HEK293 (cell line): ENCODE results near the gene RUFY1.

Source experiments
- CTCF ChIA-PET: fragments of 350-600 bp; formaldehyde crosslinking; extraction: SDS; loops from one replicate; lab custom pipeline; 2021; ENCODE audit warnings: antibody characterized with exemption; lab: Yijun Ruan, JAX
- POLR2A ChIA-PET: fragments of 300-600 bp; formaldehyde crosslinking; extraction: SDS; loops from one replicate; lab custom pipeline; 2020; ENCODE audit warnings: antibody characterized with exemption, inconsistent platforms; lab: Yijun Ruan, JAX
- H3K27ac ChIP-seq: fragments of 200-500 bp; sonication (Bioruptor generic); 2 replicates; pipeline ENCODE4 v1.5.1; 2014; ENCODE audit warnings: low read depth, low read length, control low read depth, inconsistent platforms; ENCODE audit errors: extremely low read depth
- H3K36me3 ChIP-seq, 2 experiments: fragments of 200-500 bp in 1 of 2; sonication (Bioruptor generic) in 1 of 2; 1 replicate in 1 of 2; 2 replicates in 1 of 2; pipeline ENCODE4 v1.5.1; 2014 to 2017; ENCODE audit warnings: inconsistent platforms in 2 of 2, low read length in 2 of 2; ENCODE audit not compliant: control insufficient read depth in 2 of 2, insufficient read depth in 1 of 2
- H3K4me1 ChIP-seq: fragments of 200-500 bp; sonication (Bioruptor generic); 2 replicates; pipeline ENCODE4 v1.5.1; 2014; ENCODE audit warnings: mild to moderate bottlenecking, low read length, inconsistent platforms; ENCODE audit not compliant: control insufficient read depth, insufficient read depth
- H3K4me3 ChIP-seq: 2 replicates; pipeline ENCODE4 v1.5.1; 2011; ENCODE audit warnings: low read depth, mild to moderate bottlenecking, control low read depth, low read length, moderate library complexity
- H3K9me3 ChIP-seq: fragments of 200-500 bp; sonication (Bioruptor generic); 2 replicates; pipeline ENCODE4 v1.5.1; 2014; ENCODE audit warnings: low read depth, low read length, inconsistent platforms; ENCODE audit not compliant: control insufficient read depth, insufficient read depth
- ATF2 ChIP-seq: fragments of 450-650 bp; formaldehyde crosslinking; IDR thresholded peaks from 2 replicates; pipeline ENCODE4 v1.5.1; 2016; ENCODE audit warnings: missing biosample characterization, missing genetic modification characterization, low read depth
- HOXA7 ChIP-seq: sonication (generic); formaldehyde crosslinking; IDR thresholded peaks from 2 replicates; pipeline ENCODE4 v1.8.1; 2022; ENCODE audit warnings: missing genetic modification reagents, borderline replicate concordance
- MYNN ChIP-seq: fragments of 450-650 bp; formaldehyde crosslinking; IDR thresholded peaks from 2 replicates; pipeline ENCODE4 v1.5.1; 2016; ENCODE audit warnings: missing biosample characterization, missing genetic modification characterization, borderline replicate concordance
- PATZ1 ChIP-seq: fragments of 450-650 bp; formaldehyde crosslinking; IDR thresholded peaks from 2 replicates; pipeline ENCODE4 v1.5.1; 2016; ENCODE audit warnings: missing biosample characterization, missing genetic modification characterization
- PBX3 ChIP-seq: sonication (generic); formaldehyde crosslinking; IDR thresholded peaks from 2 replicates; pipeline ENCODE4 v1.8.1; 2022; ENCODE audit warnings: mild to moderate bottlenecking, moderate library complexity, missing genetic modification reagents
- PRDM4 ChIP-seq: fragments of 450-650 bp; formaldehyde crosslinking; IDR thresholded peaks from 2 replicates; pipeline ENCODE4 v1.5.1; 2017; ENCODE audit warnings: missing biosample characterization, missing genetic modification characterization
- SALL2 ChIP-seq: fragments of 450-650 bp; formaldehyde crosslinking; IDR thresholded peaks from 2 replicates; pipeline ENCODE4 v1.5.0; 2017; ENCODE audit warnings: missing biosample characterization, mild to moderate bottlenecking, missing genetic modification characterization, borderline replicate concordance
- SCRT1 ChIP-seq: fragments of 450-650 bp; formaldehyde crosslinking; IDR thresholded peaks from 2 replicates; pipeline ENCODE4 v1.5.1; 2016; ENCODE audit warnings: missing biosample characterization, missing genetic modification characterization, borderline replicate concordance
- YY2 ChIP-seq: fragments of 450-650 bp; formaldehyde crosslinking; IDR thresholded peaks from 2 replicates; pipeline ENCODE4 v1.5.1; 2016; ENCODE audit warnings: missing biosample characterization, missing genetic modification characterization
- ZBTB17 ChIP-seq: fragments of 450-650 bp; formaldehyde crosslinking; IDR thresholded peaks from 2 replicates; pipeline ENCODE4 v1.5.1; 2016; ENCODE audit warnings: missing biosample characterization, missing genetic modification characterization
- ZBTB48 ChIP-seq: fragments of 450-650 bp; formaldehyde crosslinking; IDR thresholded peaks from 2 replicates; pipeline ENCODE4 v1.5.1; 2016; ENCODE audit warnings: missing biosample characterization, missing genetic modification characterization
- ZNF140 ChIP-seq: fragments of 450-650 bp; formaldehyde crosslinking; IDR thresholded peaks from 2 replicates; pipeline ENCODE4 v1.5.1; 2016; ENCODE audit warnings: missing biosample characterization, missing genetic modification characterization
- ZNF280C ChIP-seq: fragments of 450-650 bp; formaldehyde crosslinking; IDR thresholded peaks from 2 replicates; pipeline ENCODE4 v1.5.1; 2016; ENCODE audit warnings: missing biosample characterization, missing genetic modification characterization
- ZNF555 ChIP-seq: fragments of 450-650 bp; formaldehyde crosslinking; conservative IDR thresholded peaks from 2 replicates; pipeline ENCODE4 v1.5.1; 2017; ENCODE audit warnings: missing biosample characterization, mild to moderate bottlenecking, missing genetic modification characterization, inconsistent platforms
- ZNF561 ChIP-seq: fragments of 450-650 bp; IDR thresholded peaks from 2 replicates; pipeline ENCODE4 v1.5.1; 2018; ENCODE audit warnings: missing biosample characterization, missing genetic modification characterization, borderline replicate concordance
- ZNF580 ChIP-seq: fragments of 450-650 bp; formaldehyde crosslinking; IDR thresholded peaks from 2 replicates; pipeline ENCODE4 v1.5.1; 2016; ENCODE audit warnings: missing biosample characterization, missing genetic modification characterization
- ZNF626 ChIP-seq: fragments of 450-650 bp; sonication (Bioruptor Pico); formaldehyde crosslinking; IDR thresholded peaks from 2 replicates; pipeline ENCODE4 v1.5.1; 2018; ENCODE audit warnings: missing biosample characterization, missing genetic modification characterization, inconsistent platforms
- ZNF654 ChIP-seq: fragments of 450-650 bp; formaldehyde crosslinking; IDR thresholded peaks from 2 replicates; pipeline ENCODE4 v1.5.1; 2016; ENCODE audit warnings: low read depth, missing biosample characterization, missing genetic modification characterization
- ZNF777 ChIP-seq: fragments of 450-650 bp; formaldehyde crosslinking; IDR thresholded peaks from 2 replicates; pipeline ENCODE4 v1.5.1; 2017; ENCODE audit warnings: missing biosample characterization, missing genetic modification characterization, borderline replicate concordance
- ZNF791 ChIP-seq: fragments of 450-650 bp; formaldehyde crosslinking; IDR thresholded peaks from 2 replicates; pipeline ENCODE4 v1.5.1; 2016; ENCODE audit warnings: missing biosample characterization, missing genetic modification characterization
- ZNF830 ChIP-seq: fragments of 450-650 bp; IDR thresholded peaks from 2 replicates; pipeline ENCODE4 v1.5.0; 2018; ENCODE audit warnings: missing biosample characterization, missing genetic modification characterization, low read depth, mild to moderate bottlenecking, moderate library complexity
- ZSCAN16 ChIP-seq: fragments of 450-650 bp; formaldehyde crosslinking; IDR thresholded peaks from 2 replicates; pipeline ENCODE4 v1.5.1; 2016; ENCODE audit warnings: missing biosample characterization, missing genetic modification characterization

The RUFY1 gene

GRCh38 chr5:179608131-179608581 is 57.8 kb downstream of the RUFY1 start:
- Histone ChIP-seq H3K9me3 (no peaks in the 10 kb centered on the region), H3K27ac (no peak overlapping the region), H3K4me3 (no peak overlapping the region), H3K36me3 (peaks cover 12 to 84% of the 10 kb centered on the region in 2 experiments), H3K4me1 (no peaks in the 10 kb centered on the region)
- ChIA-PET POLR2A (interaction anchor here (0.7 to 4.6 kb wide), 5 partner anchors 12 to 124 kb away, joined by 3 to 31 read pairs (median 4); partner anchors contain the start of genes HNRNPH1, MAML1 and RUFY1), CTCF (interaction anchor here (0.8 to 1.1 kb wide), 2 partner anchors 14 to 60 kb away, joined by 3 to 4 read pairs; no protein-coding TSS in a partner anchor)
- peak; percentile 48; the same call in 1 of the 2 replicates for TF ChIP-seq ZBTB17
- no peak for TF ChIP-seq ZNF830 (tag by site-specific recombination)
- TF ChIP-seq, all 188 proteins: peak for 1

- no peak overlapping the region for H3K27ac ChIP-seq
- POLR2A ChIA-PET = interaction anchor here (1.4 to 4.6 kb wide), 2 partner anchors 11 to 14 kb away, joined by 3 to 31 read pairs; partner anchors contain the start of gene HNRNPH1
These were observed 59.4 kb downstream of the RUFY1 start for GRCh38 chr5:179609834-179610108.

More at GRCh38 chr5:179609834-179610108, 59.4 kb downstream of the RUFY1 start:
- TF ChIP-seq ZNF555 (tag by site-specific recombination) = no peak
- no peak for TF ChIP-seq ZSCAN16 (tag by site-specific recombination)
- TF ChIP-seq ZNF791 (tag by site-specific recombination) = no peak
- no peak for TF ChIP-seq SALL2 (tag by site-specific recombination)
- no peak for TF ChIP-seq ZNF561
- TF ChIP-seq ZNF580 = no peak
- no peak for TF ChIP-seq ZBTB48
- no peak for TF ChIP-seq ZNF777 (tag by site-specific recombination)
- TF ChIP-seq SCRT1 (tag by site-specific recombination) = no peak
- no peak for TF ChIP-seq ZNF280C (tag by site-specific recombination)
- no peak for TF ChIP-seq HOXA7 (CRISPR knock-in tag)
- no peak for TF ChIP-seq ZNF626 (tag by site-specific recombination)
- TF ChIP-seq PBX3 = no peak
- TF ChIP-seq PATZ1 = no peak
- no peak for TF ChIP-seq MYNN (tag by site-specific recombination)
- TF ChIP-seq PRDM4 (tag by site-specific recombination) = no peak
- TF ChIP-seq YY2 (tag by site-specific recombination) = no peak
- no peak for TF ChIP-seq ZNF654
- TF ChIP-seq ATF2 = no peak
- no peak for TF ChIP-seq ZNF140 (tag by site-specific recombination)
- H3K9me3 ChIP-seq = no peaks in the 10 kb centered on the region
- no peak overlapping the region for H3K4me3 ChIP-seq
- no peaks in the 10 kb centered on the region for H3K4me1 ChIP-seq
- peaks cover 25 to 90% of the 10 kb centered on the region in 2 experiments for H3K36me3 ChIP-seq
- CTCF ChIA-PET = no interaction called here
